Suprapubic skin (tissue), 4 donors: ENCODE results near the gene KRTAP5-4. TPM values are rescaled to one million over a fixed set of nuclear protein-coding genes. Genes with fewer than 3 reads are reported as not detected.
"Not testable (repeated sequence)": the region's sequence is repeated elsewhere in the genome, so short reads cannot be mapped to it uniquely, and the experiment has no call there.

ENCODE experiments used
- DNase-seq, 2 donors: peaks; one replicate each; pipeline ENCODE4 v3.0.0-alpha.2; 2019; ENCODE audit warnings: low spot score in 2 of 2
- H3K27ac ChIP-seq: fragments of 200-600 bp; sonication (generic); one replicate; pipeline ENCODE4 v1.5.1; 2019
- H3K27me3 ChIP-seq: fragments of 200-600 bp; sonication (generic); one replicate; pipeline ENCODE4 v1.5.1; 2019
- H3K36me3 ChIP-seq: fragments of 200-600 bp; sonication (generic); one replicate; pipeline ENCODE4 v1.5.1; 2019
- H3K4me1 ChIP-seq: fragments of 200-600 bp; sonication (generic); one replicate; pipeline ENCODE4 v1.5.1; 2019
- H3K4me3 ChIP-seq: fragments of 200-600 bp; sonication (generic); one replicate; pipeline ENCODE4 v1.5.1; 2019; ENCODE audit warnings: mild to moderate bottlenecking
- H3K9me3 ChIP-seq: fragments of 200-600 bp; sonication (generic); one replicate; pipeline ENCODE4 v1.5.1; 2019
- CTCF ChIP-seq, 2 donors: fragments of 200-600 bp in 1 of 2; fragments of 450-650 bp in 1 of 2; sonication (generic) in 1 of 2; IDR thresholded peaks; one replicate each; pipeline ENCODE4 v1.5.1; 2016 to 2019; ENCODE audit warnings: antibody characterized with exemption in 2 of 2, mild to moderate bottlenecking in 1 of 2, moderate library complexity in 1 of 2
- EP300 ChIP-seq: sonication (generic); formaldehyde crosslinking; IDR thresholded peaks from one replicate; pipeline ENCODE4 v1.6.1; 2017; ENCODE audit warnings: antibody characterized with exemption
- POLR2A ChIP-seq, 2 donors: fragments of 450-650 bp; IDR thresholded peaks; one replicate each; pipeline ENCODE4 v1.6.1; 2017; ENCODE audit warnings: antibody characterized with exemption in 2 of 2, mild to moderate bottlenecking in 2 of 2, moderate library complexity in 2 of 2
- POLR2AphosphoS5 ChIP-seq, 3 donors: sonication (generic); formaldehyde crosslinking; IDR thresholded peaks; one replicate each; pipeline ENCODE4 v1.6.1; 2017; ENCODE audit warnings: antibody characterized with exemption in 3 of 3
- WGBS: methylation state at CpG from one replicate; pipeline ENCODE4 v1.1.5; 2018; 5-methylcytosine and 5-hydroxymethylcytosine counted together
- total RNA-seq, 4 donors: library from RNA; depleted of rRNA; stranded (reverse); fragments of >200 nt; gene quantifications; one replicate each; pipeline ENCODE4 v1.1.0, GENCODE V29; 2016

The KRTAP5-4 gene
- total RNA-seq, 4 donors from 2014 or later, result 0.55 to 3.6 (median 3.5) TPM; not detected in 1

GRCh38 chr11:1597994-1598380 is 24.0 kb downstream of the KRTAP5-4 start, which contains the start of gene KRTAP5-2:
KRTAP5-2 (minus strand) TSS chr11:1598294; CDS start chr11:1598250, 44 bp downstream.
- Histone ChIP-seq H3K4me3 (no peak within 1 kb of the TSS), H3K27ac (no peak within 1 kb of the TSS), H3K4me1 (no peaks in the 10 kb centered on the region), H3K36me3 (no peaks in the 10 kb centered on the region), H3K9me3 (no peaks in the 10 kb centered on the region), H3K27me3 (peaks cover 43% of the 10 kb centered on the region)
- DNase-seq, result no peak
- TF ChIP-seq POLR2A (IDR thresholded peaks at IDR 0.05) (no peak), CTCF (IDR thresholded peaks at IDR 0.05) (no peak), POLR2AphosphoS5 (IDR thresholded peaks at IDR 0.05) (no peak), EP300 (no peak)
- no CpG with 5 or more reads among the region's 4 CpGs for WGBS

GRCh38 chr11:1597331-1597993 is 24.5 kb downstream of the KRTAP5-4 start:
- no peaks in the 10 kb centered on the region for H3K9me3 ChIP-seq
- no peaks in the 10 kb centered on the region for H3K36me3 ChIP-seq
- no peak for DNase-seq
- H3K27me3 ChIP-seq, result peaks cover 47% of the 10 kb centered on the region
- H3K4me1 ChIP-seq, result no peaks in the 10 kb centered on the region
- no peak for TF ChIP-seq EP300
- no peak for TF ChIP-seq CTCF (IDR thresholded peaks at IDR 0.05)
- no peak for TF ChIP-seq POLR2AphosphoS5 (IDR thresholded peaks at IDR 0.05)
- no peak for TF ChIP-seq POLR2A (IDR thresholded peaks at IDR 0.05)
- no peak overlapping the region for H3K27ac ChIP-seq
- WGBS, result 78% methylated on average over 10 of the region's 10 CpGs
- H3K4me3 ChIP-seq, result no peak overlapping the region

GRCh38 chr11:1596576-1597121 is 25.3 kb downstream of the KRTAP5-4 start:
- H3K9me3 ChIP-seq, H3K4me3 ChIP-seq, H3K4me1 ChIP-seq, H3K36me3 ChIP-seq, DNase-seq, H3K27ac ChIP-seq: not testable (repeated sequence)
- H3K27me3 ChIP-seq, result peaks cover 56% of the 10 kb centered on the region
- 72% methylated on average over 11 of the region's 19 CpGs for WGBS

GRCh38 chr11:1595994-1596575 is 25.9 kb downstream of the KRTAP5-4 start:
- H3K27me3 ChIP-seq, result peaks cover 54% of the 10 kb centered on the region
- not testable (repeated sequence) for H3K4me3 ChIP-seq, DNase-seq, H3K4me1 ChIP-seq, H3K36me3 ChIP-seq, H3K9me3 ChIP-seq, H3K27ac ChIP-seq
- 67% methylated on average over 11 of the region's 11 CpGs for WGBS

GRCh38 chr11:1592628-1593027 is 29.3 kb downstream of the KRTAP5-4 start:
- Histone ChIP-seq H3K27me3 (peaks cover 41% of the 10 kb centered on the region), H3K9me3 (no peaks in the 10 kb centered on the region), H3K36me3 (no peaks in the 10 kb centered on the region), H3K4me3 (no peak overlapping the region), H3K27ac (no peak overlapping the region), H3K4me1 (peaks cover 10% of the 10 kb centered on the region)
- TF ChIP-seq POLR2AphosphoS5 (IDR thresholded peaks at IDR 0.05), result no peak
- TF ChIP-seq POLR2A (IDR thresholded peaks at IDR 0.05), result no peak
- no peak for TF ChIP-seq EP300
- TF ChIP-seq CTCF (IDR thresholded peaks at IDR 0.05), result no peak
- DNase-seq, result no peak
- WGBS, result 88% methylated on average over 9 of the region's 9 CpGs

- Histone ChIP-seq H3K9me3 (no peaks in the 10 kb centered on the region), H3K4me1 (peaks cover 10% of the 10 kb centered on the region), H3K27ac (no peak overlapping the region), H3K27me3 (peaks cover 24% of the 10 kb centered on the region), H3K4me3 (no peak overlapping the region), H3K36me3 (no peaks in the 10 kb centered on the region)
- TF ChIP-seq POLR2A (IDR thresholded peaks at IDR 0.05) (no peak), EP300 (no peak), POLR2AphosphoS5 (IDR thresholded peaks at IDR 0.05) (no peak), CTCF (IDR thresholded peaks at IDR 0.05) (no peak)
- DNase-seq, result no peak
- WGBS, result 97% methylated on average over 5 of the region's 6 CpGs
Measured at GRCh38 chr11:1589996-1590395, 31.9 kb downstream of the KRTAP5-4 start.
